GM18873 (cell line): ENCODE measurements around the gene CDH26.
"Not testable (repeated sequence)": the region's sequence is repeated elsewhere in the genome, so short reads cannot be mapped to it uniquely, and the experiment has no call there.

Experiments
- ATAC-seq: cut with Tn5 transposase; IDR thresholded peaks from one replicate; pipeline ENCODE4 v1.9.1; 2021; ENCODE audit warnings: mild to moderate bottlenecking, moderate library complexity, moderate number of reproducible peaks; ENCODE audit not compliant: unreplicated experiment, low FRiP score

The CDH26 gene

DNA sequence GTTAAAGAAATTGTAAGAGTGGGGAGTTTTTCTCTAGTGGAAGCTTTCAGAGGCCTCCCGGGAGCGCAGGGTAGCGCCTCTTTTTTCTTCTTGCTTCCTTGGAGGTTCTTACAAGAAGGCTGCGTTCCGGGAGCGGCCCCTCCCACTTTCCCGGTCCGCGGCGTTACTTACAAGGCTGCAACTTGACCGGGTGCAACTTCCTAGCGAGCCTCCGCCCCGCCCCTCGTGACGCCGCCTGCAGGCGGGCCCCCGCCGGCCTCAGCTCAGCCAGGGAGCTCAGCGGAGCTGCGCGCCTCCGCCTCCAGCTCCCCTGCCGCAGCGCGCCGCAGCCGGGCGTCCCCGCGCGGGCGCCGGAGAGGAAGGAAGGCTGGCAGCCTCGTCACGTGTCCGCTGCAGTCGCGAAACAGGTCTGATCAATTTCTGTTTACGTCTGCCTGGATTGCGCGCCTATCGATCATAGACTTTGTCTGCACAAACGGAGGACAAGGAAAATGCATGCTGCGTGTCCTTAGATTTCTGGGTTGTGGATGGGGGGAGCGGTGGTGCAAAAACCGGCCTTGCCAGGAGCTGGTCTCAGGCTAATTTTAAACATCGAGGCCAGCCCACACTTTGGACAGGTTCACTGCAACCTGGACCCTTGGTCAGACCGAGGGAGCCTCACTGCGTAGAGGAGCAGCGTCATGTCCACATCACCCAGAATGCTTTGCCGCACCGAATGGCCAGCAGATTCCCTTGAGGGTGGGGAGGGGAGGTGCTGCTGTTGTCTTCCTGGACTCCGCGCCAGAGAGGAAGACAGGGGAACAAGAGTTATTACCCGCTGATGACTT lies 17.9 kb upstream of the CDH26 start, which contains the start of the genes FAM217B and PPP1R3D:
TSS of gene FAM217B (plus strand) at position 261 of the 827 bp plus-strand sequence. CDS start 3,555 bp downstream, outside the sequence.
TSS of gene PPP1R3D (minus strand) at position 177 of the 827 bp plus-strand sequence. CDS start 374 bp downstream, outside the sequence.
- ATAC-seq = peak; percentile 86

GRCh38 chr20:59940956-59941294 lies 17.3 kb upstream of the CDH26 start:
- no peak for ATAC-seq

DNA sequence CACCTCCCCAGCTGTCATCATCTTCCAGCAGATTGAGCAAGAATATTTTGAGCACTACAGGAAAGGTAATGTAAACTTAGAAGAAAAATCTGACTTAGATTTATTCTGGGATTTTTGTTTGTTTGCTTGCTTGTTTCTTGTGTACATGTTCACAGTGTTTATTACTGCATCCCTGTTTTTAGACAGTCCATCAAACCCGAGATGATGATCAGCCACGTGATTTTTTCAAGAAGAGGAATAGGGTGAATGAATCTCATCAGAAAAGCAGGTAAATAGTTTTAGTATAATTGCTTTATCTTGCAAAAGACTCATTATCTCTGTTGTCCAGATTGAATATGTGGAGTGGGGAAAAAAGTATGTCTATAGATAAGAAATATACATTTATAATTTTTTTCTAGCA lies 16.0 kb upstream of the CDH26 start:
- no peak for ATAC-seq

- no peak for ATAC-seq
Measured at GRCh38 chr20:59944726-59945125, 13.5 kb upstream of the CDH26 start.

DNA sequence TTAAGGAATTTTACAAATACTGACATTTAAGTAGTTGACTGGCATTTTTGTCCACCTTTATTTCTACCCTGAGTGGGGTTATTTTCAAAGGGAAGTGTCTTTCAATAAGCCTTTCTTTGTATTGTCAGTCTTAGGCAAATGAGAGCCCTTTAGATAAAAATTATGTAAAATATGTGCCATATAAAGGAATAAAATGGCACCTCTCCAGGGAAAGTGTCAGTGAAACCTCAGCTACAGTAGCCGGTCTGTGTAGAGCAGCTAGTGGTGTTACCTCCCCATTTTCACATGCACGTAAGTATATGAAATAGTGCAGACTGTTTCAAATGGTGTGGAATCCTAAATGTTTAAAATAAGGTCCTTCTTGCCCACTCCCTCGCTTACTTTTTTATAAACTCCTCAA lies 13.0 kb upstream of the CDH26 start:
- ATAC-seq = no peak

GRCh38 chr20:59945731-59946130 lies 12.5 kb upstream of the CDH26 start:
- ATAC-seq = no peak

DNA sequence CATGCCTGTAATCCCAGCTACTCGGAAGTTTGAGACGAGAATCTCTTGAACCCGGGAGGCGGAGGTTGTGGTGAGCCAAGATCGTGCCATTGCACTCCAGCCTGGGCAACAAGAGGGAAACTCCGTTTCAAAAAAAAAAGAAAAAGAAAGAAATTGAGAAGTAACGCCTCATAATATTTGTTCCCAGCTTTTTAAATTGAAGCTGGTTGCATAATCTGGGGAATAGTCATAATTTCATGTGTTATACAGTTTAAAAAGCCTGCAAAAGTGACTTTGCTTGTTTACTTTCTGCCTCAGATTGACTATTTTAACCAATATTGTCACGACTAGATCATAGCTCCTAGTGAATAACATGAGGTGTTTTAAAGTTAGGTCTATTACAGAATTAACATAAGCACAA lies 10.8 kb upstream of the CDH26 start:
- no peak for ATAC-seq

DNA sequence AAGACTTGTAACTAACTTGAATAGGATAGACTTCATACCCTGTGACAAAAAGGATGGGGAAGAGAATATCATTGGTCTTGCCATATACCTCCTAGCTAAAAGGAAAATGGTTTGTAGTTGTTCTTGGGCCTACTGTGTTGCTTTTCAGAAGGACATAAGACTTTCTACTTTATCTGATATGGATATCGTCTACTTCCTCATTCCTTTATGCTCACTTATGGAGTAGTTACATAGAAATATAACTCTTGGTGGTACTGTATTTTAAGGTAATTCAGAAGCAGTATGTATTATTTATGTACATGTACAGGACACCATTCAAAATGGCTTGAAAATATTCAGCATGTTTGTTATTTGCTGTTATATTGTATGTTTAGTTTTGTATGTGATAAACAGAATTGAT lies 10.0 kb upstream of the CDH26 start:
- ATAC-seq = no peak

DNA sequence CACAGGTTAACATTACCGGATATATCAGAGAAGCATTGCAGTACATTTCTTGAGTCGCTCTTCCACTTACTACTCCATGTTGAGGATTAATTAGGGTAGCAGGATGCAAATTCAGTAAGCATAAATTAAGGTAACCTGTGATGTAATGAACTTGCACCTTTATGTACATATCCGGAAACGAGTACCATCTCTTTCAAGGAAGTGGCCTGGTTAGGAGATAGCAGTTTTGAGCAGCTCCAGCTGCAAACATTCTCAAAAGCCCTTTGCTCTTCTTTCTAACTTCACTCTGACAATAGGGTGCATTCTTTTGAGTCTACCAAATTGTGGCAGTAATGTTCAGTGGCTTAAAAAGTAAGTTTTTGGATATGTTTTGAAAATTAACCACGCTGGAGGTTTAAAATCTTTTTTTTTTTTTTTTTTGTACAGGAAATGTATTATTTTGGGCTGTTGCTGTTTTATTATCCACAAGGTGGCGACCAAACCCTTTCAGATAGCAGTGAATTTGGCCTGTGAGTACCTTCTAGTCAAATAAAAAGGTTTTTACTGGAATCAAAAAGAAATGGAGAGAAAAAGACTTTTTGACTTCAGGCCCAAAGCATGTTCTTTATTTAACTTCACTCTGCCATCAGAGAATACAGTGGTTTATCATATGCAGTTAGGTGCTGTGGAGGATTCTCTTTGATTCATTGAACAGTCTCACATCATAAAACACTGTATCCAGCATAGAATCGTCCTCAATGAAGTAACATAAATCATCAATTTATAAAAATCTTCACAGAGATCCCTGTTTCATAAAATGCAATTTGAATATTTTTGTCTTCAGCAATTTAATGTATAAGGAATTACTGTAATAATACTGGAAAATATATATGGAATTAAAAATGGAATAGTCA lies 9.1 kb upstream of the CDH26 start:
- no peak for ATAC-seq

GRCh38 chr20:59949911-59950310 lies 8.3 kb upstream of the CDH26 start:
- ATAC-seq = no peak

- no peak for ATAC-seq
Measured at GRCh38 chr20:59954718-59955117, 3.5 kb upstream of the CDH26 start.

GRCh38 chr20:59955131-59955796 lies 3.0 kb upstream of the CDH26 start:
- no peak for ATAC-seq

DNA sequence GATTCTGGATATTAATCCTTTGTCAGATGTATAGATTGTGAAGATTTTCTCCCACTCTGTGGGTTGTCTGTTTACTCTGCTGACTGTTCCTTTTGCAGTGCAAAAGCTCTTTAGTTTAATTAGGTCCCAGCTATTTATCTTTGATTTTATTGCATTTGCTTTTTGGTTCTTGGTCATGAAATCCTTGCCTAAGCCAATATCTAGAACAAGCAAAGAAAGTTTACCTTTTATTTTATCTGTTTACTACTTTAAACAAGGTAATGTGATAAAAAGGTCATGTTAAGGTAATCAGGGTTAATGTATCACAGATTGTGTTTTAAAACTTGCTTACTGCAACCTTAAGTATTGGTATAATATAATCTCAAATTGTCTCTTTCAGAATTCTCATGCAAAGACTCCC lies 655 bp upstream of the CDH26 start:
- ATAC-seq = not testable (repeated sequence)

- no peak for ATAC-seq
Measured at GRCh38 chr20:59958626-59959025, 403 bp downstream of the CDH26 start.

GRCh38 chr20:59961423-59961822 lies 3.2 kb downstream of the CDH26 start:
- no peak for ATAC-seq

DNA sequence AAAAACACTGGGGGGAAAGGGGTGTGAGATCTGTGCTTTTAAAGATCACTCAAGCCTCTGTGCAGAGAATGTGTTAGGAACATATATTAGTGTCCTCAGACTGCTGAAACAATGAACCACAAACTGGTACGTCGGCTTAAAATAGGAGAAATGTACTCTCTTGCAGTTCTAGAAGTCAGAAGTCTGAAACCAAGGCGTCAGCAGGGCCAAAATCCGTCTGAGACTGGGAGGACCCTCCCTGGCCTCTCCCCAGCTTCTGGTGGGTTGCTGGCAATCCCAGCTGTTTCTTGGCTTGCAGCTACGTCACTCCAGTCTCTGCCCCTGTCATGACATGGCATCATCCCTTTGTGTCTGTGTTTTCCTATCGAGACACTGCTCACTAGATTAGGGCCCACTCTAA lies 3.9 kb downstream of the CDH26 start:
- ATAC-seq = no peak

- ATAC-seq = no peak
Measured at GRCh38 chr20:59966428-59966827, 8.2 kb downstream of the CDH26 start.

DNA sequence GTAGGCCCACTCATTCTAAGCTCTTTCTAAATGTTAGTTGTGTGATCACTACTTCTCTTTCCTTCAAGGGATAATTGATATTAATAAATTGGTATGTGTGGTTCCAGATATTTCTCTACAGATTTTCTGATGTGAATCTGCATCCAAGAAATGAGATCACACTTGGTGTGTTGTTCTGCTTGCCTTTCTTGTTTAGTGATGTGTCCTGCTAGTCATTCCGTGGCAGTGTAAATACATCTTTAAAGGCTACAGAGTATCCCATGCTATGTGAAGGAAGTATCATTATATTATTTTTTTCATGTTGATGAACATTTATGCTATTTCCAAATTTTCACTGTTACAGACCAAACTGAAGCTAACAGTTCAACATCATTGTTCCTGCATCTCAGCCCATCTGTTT lies 13.2 kb downstream of the CDH26 start:
- no peak for ATAC-seq

- ATAC-seq = no peak
Measured at GRCh38 chr20:59972037-59972801, 14.0 kb downstream of the CDH26 start.

- ATAC-seq = no peak
Measured at GRCh38 chr20:59976156-59976782, 18.0 kb downstream of the CDH26 start.
